HepG2 (cell line): ENCODE results near the gene USF2. TPM values are rescaled to one million over a fixed set of nuclear protein-coding genes. Genes with fewer than 3 reads are reported as not detected.

Experiments used
- ATAC-seq: fragments of 200-7000 bp; cut with Tn5 transposase; 3 replicates; pipeline ENCODE4 v1.9.1; 2020; ENCODE audit warnings: mild to moderate bottlenecking, moderate library complexity
- BruUV-seq: library from RNA; stranded (reverse); fragments of 400-500 nt; replicated peaks from 2 replicates; lab custom pipeline; 2021; lab: Mats Ljungman, UMichigan
- CTCF ChIA-PET: fragments of 300-600 bp; formaldehyde crosslinking; extraction: SDS; loops from one replicate; lab custom pipeline; 2021; ENCODE audit warnings: low total read pairs, inconsistent platforms, low intra/inter-chr PET ratio; lab: Yijun Ruan, JAX
- POLR2A ChIA-PET: fragments of 350-600 bp; sonication (Branson Sonifier 250); formaldehyde crosslinking; loops from one replicate; lab custom pipeline; 2020; ENCODE audit warnings: antibody characterized with exemption, inconsistent platforms; lab: Yijun Ruan, JAX
- DNase-seq: peaks from one replicate; pipeline ENCODE4 v3.0.0-alpha.2; 2015; ENCODE audit warnings: low spot score
- FAIRE-seq: peaks from 3 replicates; lab custom pipeline; 2011; peaks lifted over from hg19 to GRCh38; lab: Jason Lieb, UNC
- H2AFZ ChIP-seq: one replicate; pipeline ENCODE4 v1.6.1; 2011; ENCODE audit warnings: low read length, inconsistent platforms
- H3K27ac ChIP-seq: fragments of 300-600 bp; 3 replicates; pipeline ENCODE4 v1.8.0; 2011; ENCODE audit warnings: mixed run types, mild to moderate bottlenecking, mixed read lengths, low read length, inconsistent platforms; ENCODE audit not compliant: insufficient read depth; ENCODE audit errors: extremely low read length
- H3K27me3 ChIP-seq, 2 experiments: fragments of 200-600 bp in 1 of 2; 2 replicates in 1 of 2; 3 replicates in 1 of 2; pipeline versions ENCODE4 v1.6.0 to v1.8.0; 2011; ENCODE audit warnings: low read length in 2 of 2, mild to moderate bottlenecking in 2 of 2, moderate library complexity in 2 of 2, inconsistent platforms in 1 of 2; ENCODE audit not compliant: insufficient read depth in 2 of 2, control insufficient read depth in 1 of 2
- H3K36me3 ChIP-seq, 2 experiments: fragments of 200-600 bp in 1 of 2; replicated peaks in 1 of 2; 2 replicates in 1 of 2; 3 replicates in 1 of 2; pipeline versions ENCODE4 v1.5.1 to v1.8.0; 2011; ENCODE audit warnings: low read length in 2 of 2, inconsistent platforms in 1 of 2; ENCODE audit not compliant: insufficient read depth in 2 of 2, control insufficient read depth in 1 of 2
- H3K4me1 ChIP-seq: 2 replicates; pipeline ENCODE4 v1.5.1; 2012; ENCODE audit warnings: low read length, inconsistent platforms; ENCODE audit not compliant: insufficient read depth
- H3K4me2 ChIP-seq: 2 replicates; pipeline ENCODE4 v1.6.0; 2011; ENCODE audit warnings: low read depth, low read length, inconsistent platforms
- H3K4me3 ChIP-seq, 3 experiments: fragments of 200-600 bp in 1 of 3; sonication (generic), shearing (Covaris generic) in 1 of 3; replicated peaks in 1 of 3; 2 replicates each; pipeline ENCODE4 v1.5.1; 2011 to 2016; ENCODE audit warnings: low read length in 3 of 3, inconsistent platforms in 2 of 3, low read depth in 2 of 3, mild to moderate bottlenecking in 2 of 3, control low read depth in 1 of 3, mixed read lengths in 1 of 3; ENCODE audit not compliant: insufficient read depth in 1 of 3
- H3K79me2 ChIP-seq: one replicate; pipeline ENCODE4 v1.6.1; 2011; ENCODE audit warnings: low read length, inconsistent platforms; ENCODE audit not compliant: insufficient read depth
- H3K9ac ChIP-seq: 2 replicates; pipeline ENCODE4 v1.6.0; 2011; ENCODE audit warnings: mild to moderate bottlenecking, low read depth, low read length, inconsistent platforms; ENCODE audit not compliant: insufficient read depth
- H3K9me3 ChIP-seq: 2 replicates; pipeline ENCODE4 v1.5.1; 2012; ENCODE audit warnings: mild to moderate bottlenecking, low read length
- H4K20me1 ChIP-seq: 2 replicates; pipeline ENCODE4 v1.6.0; 2011; ENCODE audit warnings: inconsistent platforms, mild to moderate bottlenecking, low read length, moderate library complexity; ENCODE audit not compliant: insufficient read depth
- AGO2 ChIP-seq: fragments of 200-400 bp; formaldehyde crosslinking; optimal IDR thresholded peaks from 2 replicates; pipeline ENCODE3; 2017; ENCODE audit warnings: mild to moderate bottlenecking, low read depth, low read length, moderate library complexity
- DR1 ChIP-seq: sonication (generic); formaldehyde crosslinking; IDR thresholded peaks from 2 replicates; pipeline ENCODE4 v1.8.0; 2021; ENCODE audit warnings: mild to moderate bottlenecking, missing genetic modification reagents, inconsistent platforms
- KLF16 ChIP-seq, 2 experiments: sonication (generic) in 1 of 2; formaldehyde crosslinking in 1 of 2; IDR thresholded peaks; 2 replicates each; pipeline versions ENCODE4 v1.6.1 to v1.8.0; 2016 to 2023; ENCODE audit warnings: missing genetic modification reagents in 2 of 2, missing compliant biosample characterization in 1 of 2
- TRIM22 ChIP-seq: fragments of 450-650 bp; IDR thresholded peaks from 2 replicates; pipeline ENCODE4 v1.6.1; 2017
- ZNF274 ChIP-seq: sonication (generic); formaldehyde crosslinking; IDR thresholded peaks from 2 replicates; pipeline ENCODE4 v1.5.1; 2020; ENCODE audit warnings: mild to moderate bottlenecking, missing genetic modification reagents
- ZNF362 ChIP-seq: sonication (generic); formaldehyde crosslinking; IDR thresholded peaks from 2 replicates; pipeline ENCODE4 v1.4.0; 2020; ENCODE audit warnings: missing genetic modification reagents, mild to moderate bottlenecking, borderline replicate concordance
- WGBS: methylation state at CpG from one replicate; pipeline ENCODE4 v1.1.6; 2017; ENCODE audit warnings: low lambda C conversion rate; 5-methylcytosine and 5-hydroxymethylcytosine counted together
- in situ Hi-C: cut with HindIII; loops from 2 replicates; pipeline ENCODE4 v1.10.0; 2017; ENCODE audit warnings: low pct_unique_long_range_greater_than_20kb; ENCODE audit not compliant: extremely low pct_ligation_motif_present
- intact Hi-C: fragments of 100-400 bp; cut with micrococcal nuclease; formaldehyde crosslinking; loops from one replicate; pipeline ENCODE4 v1.10.0; 2022; ENCODE audit not compliant: unreplicated experiment
- polyA plus RNA-seq, 8 experiments: library from polyadenylated mRNA; depleted of rRNA in 3 of 8; stranded (reverse) in 7 of 8; unstranded in 1 of 8; fragments of >200 nt; fragmentation: Illumina TruSeq in 4 of 8; extraction: Trizol in 4 of 8; gene quantifications; 2 replicates each; pipeline versions ENCODE4 v1.2.1 to v1.2.3, GENCODE V29; 2011 to 2016; ENCODE audit warnings: low read depth in 4 of 8, missing spikeins in 1 of 8, mixed read lengths in 1 of 8; ENCODE audit not compliant: insufficient read depth in 1 of 8
- total RNA-seq, 5 experiments: library from RNA; depleted of rRNA; stranded (reverse); fragments of >200 nt; fragmentation: Illumina TruSeq; extraction: Trizol; gene quantifications; 2 replicates each; pipeline ENCODE4 v1.2.3, GENCODE V29; 2016; ENCODE audit warnings: low read depth in 1 of 5
- TF ChIP-seq, protein P1 (sequence below): sonication (generic); formaldehyde crosslinking; IDR thresholded peaks from 2 replicates; pipeline ENCODE4 v1.5.1; 2020; ENCODE audit warnings: mild to moderate bottlenecking, missing genetic modification reagents, moderate library complexity

Gene USF2
- total and polyA plus RNA-seq, 2 of the 13 experiments (the other 11 are each of a cell fraction or from before 2014, with no cell fraction given): 54.9 to 106 TPM

GRCh38 chr19:35257113-35257461, 11.7 kb upstream of the USF2 start:
- Histone ChIP-seq H3K9me3 (no peaks in the 10 kb centered on the region), H3K79me2 (no peaks in the 10 kb centered on the region), H3K4me2 (no peak overlapping the region), H3K4me1 (peaks cover 37% of the 10 kb centered on the region), H3K9ac (no peak overlapping the region), H3K4me3 (no peak overlapping the region), H2AFZ (no peak overlapping the region), H3K27me3 (no peaks in the 10 kb centered on the region), H3K36me3 (peaks cover 13 to 57% of the 10 kb centered on the region in 2 experiments; a peak in 4 of 5 replicates), H3K27ac (no peak overlapping the region), H4K20me1 (0 out of 2 replicates have a peak, but pooled peaks cover 3% of the 10 kb centered on the region)
- intact Hi-C loops: no loop called here
- POLR2A ChIA-PET: interaction anchor here (1.6 kb wide), 1 partner anchor 9 kb away, joined by 3 read pairs; no protein-coding TSS in a partner anchor
- CTCF ChIA-PET: no interaction called here
- no TSS peak for BruUV-seq
- in situ Hi-C loops: no loop called here
- DNase-seq: no peak
- WGBS: 94% methylated on average over 8 of the region's 9 CpGs
- TF ChIP-seq KLF16 (CRISPR knock-in tag; IDR thresholded peaks at IDR 0.05) (no peak), AGO2 (peak; percentile 68), ZNF274 (no peak), TRIM22 (no peak)
- no peak for FAIRE-seq
- no peak for ATAC-seq

DNA sequence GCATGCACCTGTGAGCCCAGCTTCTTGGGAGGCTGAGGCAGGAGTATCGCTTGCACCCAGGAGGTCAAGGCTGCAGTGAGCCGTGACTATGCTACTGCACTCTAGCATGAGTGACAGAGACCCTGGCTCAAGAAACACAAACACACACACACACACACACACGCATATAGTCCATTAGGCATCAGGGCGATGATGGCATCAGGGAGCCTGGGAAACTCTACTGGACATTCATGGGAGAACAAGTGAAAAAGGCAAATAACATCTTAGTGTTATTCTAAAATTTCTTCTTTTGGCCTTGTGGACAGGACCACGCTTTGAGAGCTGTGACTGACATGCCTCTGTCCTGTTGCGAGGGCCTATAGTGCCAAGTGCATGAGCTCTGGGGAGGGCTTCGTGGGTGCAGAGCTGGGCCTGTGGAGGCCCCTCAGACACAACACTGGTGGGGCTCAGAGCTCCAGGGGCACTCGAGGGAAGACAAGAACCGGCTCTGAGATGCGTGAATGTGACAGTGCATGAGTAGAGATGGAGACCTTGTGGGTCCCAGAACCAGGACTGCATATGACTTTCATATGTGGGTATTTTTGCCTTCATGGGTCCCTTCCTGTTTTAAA, 8.0 kb upstream of the USF2 start:
- Histone ChIP-seq H3K79me2 (no peaks in the 10 kb centered on the region), H3K9me3 (no peaks in the 10 kb centered on the region), H2AFZ (no peak overlapping the region), H3K4me2 (no peak overlapping the region), H4K20me1 (no peaks in the 10 kb centered on the region), H3K9ac (no peak overlapping the region), H3K27ac (no peak overlapping the region), H3K4me3 (no peak overlapping the region), H3K36me3 (peaks cover 17 to 66% of the 10 kb centered on the region in 2 experiments; a peak in 4 of 5 replicates), H3K27me3 (no peaks in the 10 kb centered on the region), H3K4me1 (0 out of 2 replicates have a peak, but pooled peaks cover 12% of the 10 kb centered on the region)
- DNase-seq (no peak), ATAC-seq (no peak), FAIRE-seq (no peak)
- intact Hi-C loops: no loop called here
- BruUV-seq: no TSS peak
- ChIA-PET POLR2A (interaction anchor here (1.1 kb wide), 1 partner anchor 11 kb away, joined by 3 read pairs; no protein-coding TSS in a partner anchor), CTCF (no interaction called here)
- TF ChIP-seq ZNF362 (CRISPR knock-in tag): no peak
- TF ChIP-seq DR1 (CRISPR knock-in tag): no peak
- TF ChIP-seq, protein P1, sequence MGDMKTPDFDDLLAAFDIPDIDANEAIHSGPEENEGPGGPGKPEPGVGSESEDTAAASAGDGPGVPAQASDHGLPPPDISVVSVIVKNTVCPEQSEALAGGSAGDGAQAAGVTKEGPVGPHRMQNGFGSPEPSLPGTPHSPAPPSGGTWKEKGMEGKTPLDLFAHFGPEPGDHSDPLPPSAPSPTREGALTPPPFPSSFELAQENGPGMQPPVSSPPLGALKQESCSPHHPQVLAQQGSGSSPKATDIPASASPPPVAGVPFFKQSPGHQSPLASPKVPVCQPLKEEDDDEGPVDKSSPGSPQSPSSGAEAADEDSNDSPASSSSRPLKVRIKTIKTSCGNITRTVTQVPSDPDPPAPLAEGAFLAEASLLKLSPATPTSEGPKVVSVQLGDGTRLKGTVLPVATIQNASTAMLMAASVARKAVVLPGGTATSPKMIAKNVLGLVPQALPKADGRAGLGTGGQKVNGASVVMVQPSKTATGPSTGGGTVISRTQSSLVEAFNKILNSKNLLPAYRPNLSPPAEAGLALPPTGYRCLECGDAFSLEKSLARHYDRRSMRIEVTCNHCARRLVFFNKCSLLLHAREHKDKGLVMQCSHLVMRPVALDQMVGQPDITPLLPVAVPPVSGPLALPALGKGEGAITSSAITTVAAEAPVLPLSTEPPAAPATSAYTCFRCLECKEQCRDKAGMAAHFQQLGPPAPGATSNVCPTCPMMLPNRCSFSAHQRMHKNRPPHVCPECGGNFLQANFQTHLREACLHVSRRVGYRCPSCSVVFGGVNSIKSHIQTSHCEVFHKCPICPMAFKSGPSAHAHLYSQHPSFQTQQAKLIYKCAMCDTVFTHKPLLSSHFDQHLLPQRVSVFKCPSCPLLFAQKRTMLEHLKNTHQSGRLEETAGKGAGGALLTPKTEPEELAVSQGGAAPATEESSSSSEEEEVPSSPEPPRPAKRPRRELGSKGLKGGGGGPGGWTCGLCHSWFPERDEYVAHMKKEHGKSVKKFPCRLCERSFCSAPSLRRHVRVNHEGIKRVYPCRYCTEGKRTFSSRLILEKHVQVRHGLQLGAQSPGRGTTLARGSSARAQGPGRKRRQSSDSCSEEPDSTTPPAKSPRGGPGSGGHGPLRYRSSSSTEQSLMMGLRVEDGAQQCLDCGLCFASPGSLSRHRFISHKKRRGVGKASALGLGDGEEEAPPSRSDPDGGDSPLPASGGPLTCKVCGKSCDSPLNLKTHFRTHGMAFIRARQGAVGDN (CRISPR knock-in tag): 0 out of 2 replicates have a peak, but pooled peaks have one; percentile 8
- WGBS: 95% methylated on average over 7 of the region's 10 CpGs
- in situ Hi-C loops: no loop called here
